C4-2B (cell line): ENCODE measurements around the gene CREB5.

Experiments
- ZFX ChIP-seq: fragments of 450-650 bp; IDR thresholded peaks from 2 replicates; pipeline ENCODE4 v1.6.1; 2017
- TF ChIP-seq, protein P1 (sequence below): fragments of 450-650 bp; conservative IDR thresholded peaks from 2 replicates; pipeline ENCODE4 v1.5.1; 2017; ENCODE audit warnings: mild to moderate bottlenecking

GRCh38 chr7:28570970-28571288 is 158.6 kb downstream of the CREB5 start:
- TF ChIP-seq, protein P1, sequence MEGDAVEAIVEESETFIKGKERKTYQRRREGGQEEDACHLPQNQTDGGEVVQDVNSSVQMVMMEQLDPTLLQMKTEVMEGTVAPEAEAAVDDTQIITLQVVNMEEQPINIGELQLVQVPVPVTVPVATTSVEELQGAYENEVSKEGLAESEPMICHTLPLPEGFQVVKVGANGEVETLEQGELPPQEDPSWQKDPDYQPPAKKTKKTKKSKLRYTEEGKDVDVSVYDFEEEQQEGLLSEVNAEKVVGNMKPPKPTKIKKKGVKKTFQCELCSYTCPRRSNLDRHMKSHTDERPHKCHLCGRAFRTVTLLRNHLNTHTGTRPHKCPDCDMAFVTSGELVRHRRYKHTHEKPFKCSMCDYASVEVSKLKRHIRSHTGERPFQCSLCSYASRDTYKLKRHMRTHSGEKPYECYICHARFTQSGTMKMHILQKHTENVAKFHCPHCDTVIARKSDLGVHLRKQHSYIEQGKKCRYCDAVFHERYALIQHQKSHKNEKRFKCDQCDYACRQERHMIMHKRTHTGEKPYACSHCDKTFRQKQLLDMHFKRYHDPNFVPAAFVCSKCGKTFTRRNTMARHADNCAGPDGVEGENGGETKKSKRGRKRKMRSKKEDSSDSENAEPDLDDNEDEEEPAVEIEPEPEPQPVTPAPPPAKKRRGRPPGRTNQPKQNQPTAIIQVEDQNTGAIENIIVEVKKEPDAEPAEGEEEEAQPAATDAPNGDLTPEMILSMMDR = no peak
- no peak for TF ChIP-seq ZFX
